Chondrocyte (in vitro differentiated cells): ENCODE measurements around the gene KMO. TPM values are rescaled to one million over a fixed set of nuclear protein-coding genes. Genes with fewer than 3 reads are reported as not detected.
A peak's percentile ranks its signal among the peaks of the same experiment; 100 is the strongest.

Experiments
- DNase-seq: peaks from one replicate; pipeline ENCODE4 v3.0.0; 2021; ENCODE audit warnings: mixed read lengths, low spot score
- H3K27ac Mint-ChIP-seq: one replicate; pipeline ENCODE4 v1.8.0; 2021; ENCODE audit warnings: mild to moderate bottlenecking, moderate library complexity, mixed read lengths; ENCODE audit not compliant: unreplicated experiment
- H3K27me3 Mint-ChIP-seq: 2 replicates; pipeline ENCODE4 v1.8.0; 2021; ENCODE audit warnings: low read depth, mixed read lengths
- H3K36me3 Mint-ChIP-seq: 2 replicates; pipeline ENCODE4 v1.8.0; 2021; ENCODE audit warnings: low read depth, mixed read lengths
- H3K4me1 Mint-ChIP-seq: 2 replicates; pipeline ENCODE4 v1.8.0; 2021; ENCODE audit warnings: low read depth, mild to moderate bottlenecking, mixed read lengths
- H3K4me3 Mint-ChIP-seq: one replicate; pipeline ENCODE4 v1.8.0; 2021; ENCODE audit warnings: mild to moderate bottlenecking, moderate library complexity, mixed read lengths; ENCODE audit not compliant: unreplicated experiment
- H3K9me3 Mint-ChIP-seq: 2 replicates; pipeline ENCODE4 v1.8.0; 2021; ENCODE audit warnings: low read depth, mixed read lengths
- total RNA-seq: library from RNA; stranded (reverse); gene quantifications from 3 replicates; pipeline ENCODE4 v1.2.1, GENCODE V29; 2021
- TF ChIP-seq, protein P1 (sequence below): fragments of 200-600 bp; sonication (generic); IDR thresholded peaks from 2 replicates; pipeline ENCODE4 v1.5.0; 2021; ENCODE audit warnings: antibody characterized with exemption, mild to moderate bottlenecking, moderate library complexity

Gene KMO
- total RNA-seq, 1 donor from 2014 or later: not detected

DNA sequence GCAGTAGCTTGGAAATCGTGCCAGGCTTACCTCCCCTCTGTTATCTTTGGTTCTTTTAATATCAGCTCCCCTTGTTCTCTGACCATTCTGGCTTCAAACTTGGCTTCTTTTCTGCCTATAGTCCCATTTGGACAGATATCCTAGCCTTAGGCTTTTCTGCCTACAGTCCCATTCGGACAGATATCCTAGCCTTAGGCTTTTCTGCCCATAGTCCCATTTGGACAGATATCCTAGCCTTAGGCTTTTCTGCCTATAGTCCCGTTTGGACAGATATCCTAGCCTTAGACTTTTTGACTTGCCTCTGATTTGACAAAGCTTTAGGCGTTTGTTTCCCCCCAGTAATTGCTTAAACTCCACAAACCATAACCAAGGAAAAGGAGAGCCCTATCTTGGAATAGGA is 82.4 kb downstream of the KMO start:
- Mint-ChIP-seq H3K36me3 (peaks cover 1% of the 10 kb centered on the region), H3K27ac (no peak overlapping the region), H3K4me1 (peaks cover 26% of the 10 kb centered on the region), H3K4me3 (no peak overlapping the region), H3K9me3 (no peaks in the 10 kb centered on the region), H3K27me3 (no peaks in the 10 kb centered on the region)
- TF ChIP-seq, protein P1, sequence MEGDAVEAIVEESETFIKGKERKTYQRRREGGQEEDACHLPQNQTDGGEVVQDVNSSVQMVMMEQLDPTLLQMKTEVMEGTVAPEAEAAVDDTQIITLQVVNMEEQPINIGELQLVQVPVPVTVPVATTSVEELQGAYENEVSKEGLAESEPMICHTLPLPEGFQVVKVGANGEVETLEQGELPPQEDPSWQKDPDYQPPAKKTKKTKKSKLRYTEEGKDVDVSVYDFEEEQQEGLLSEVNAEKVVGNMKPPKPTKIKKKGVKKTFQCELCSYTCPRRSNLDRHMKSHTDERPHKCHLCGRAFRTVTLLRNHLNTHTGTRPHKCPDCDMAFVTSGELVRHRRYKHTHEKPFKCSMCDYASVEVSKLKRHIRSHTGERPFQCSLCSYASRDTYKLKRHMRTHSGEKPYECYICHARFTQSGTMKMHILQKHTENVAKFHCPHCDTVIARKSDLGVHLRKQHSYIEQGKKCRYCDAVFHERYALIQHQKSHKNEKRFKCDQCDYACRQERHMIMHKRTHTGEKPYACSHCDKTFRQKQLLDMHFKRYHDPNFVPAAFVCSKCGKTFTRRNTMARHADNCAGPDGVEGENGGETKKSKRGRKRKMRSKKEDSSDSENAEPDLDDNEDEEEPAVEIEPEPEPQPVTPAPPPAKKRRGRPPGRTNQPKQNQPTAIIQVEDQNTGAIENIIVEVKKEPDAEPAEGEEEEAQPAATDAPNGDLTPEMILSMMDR: no peak
- no peak for DNase-seq

DNA sequence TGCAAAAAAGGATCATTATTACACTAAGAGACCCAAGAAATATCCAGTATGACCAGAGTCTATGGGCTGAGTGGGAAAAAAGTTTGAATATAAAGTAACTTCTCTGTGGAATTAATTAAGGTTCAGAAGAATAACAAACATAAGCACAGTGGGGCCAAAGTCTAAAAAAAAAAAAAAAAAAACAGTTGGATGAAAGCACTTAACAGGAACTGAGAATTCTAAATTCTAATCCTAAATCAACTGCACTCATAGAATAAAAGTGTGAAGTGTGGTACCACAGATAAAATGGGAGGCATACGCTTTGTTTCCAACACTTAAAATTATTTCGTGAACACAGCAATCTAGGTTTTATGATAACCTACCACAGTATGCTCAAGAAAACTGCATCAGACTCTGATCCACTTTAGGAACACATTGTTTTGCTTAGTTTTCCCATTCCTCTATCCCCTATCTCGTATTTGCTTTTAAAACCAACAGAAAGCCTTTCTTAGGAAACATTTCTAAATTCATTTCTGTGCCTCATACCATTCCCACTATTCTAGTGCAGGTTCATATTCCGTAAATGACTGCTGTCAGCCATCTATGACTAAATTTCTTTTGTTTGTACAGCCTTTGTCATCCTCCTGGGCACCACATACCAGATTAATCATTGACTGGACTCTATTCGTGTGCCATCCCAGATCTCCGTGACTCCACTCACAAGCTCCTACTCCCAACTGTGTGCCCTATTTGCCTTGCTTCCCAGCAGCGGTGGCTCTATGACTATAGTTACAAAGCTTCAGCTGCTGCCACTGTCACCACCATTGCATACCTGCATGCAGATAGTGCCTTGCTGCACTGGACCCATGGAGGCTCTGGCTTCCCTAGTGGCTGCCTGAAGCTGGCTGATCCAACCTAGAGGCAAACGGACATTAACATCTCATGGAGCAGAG is 83.1 kb downstream of the KMO start:
- TF ChIP-seq, protein P1: no peak
- no peak overlapping the region for H3K4me3 Mint-ChIP-seq
- no peak for DNase-seq
- peaks cover 26% of the 10 kb centered on the region for H3K4me1 Mint-ChIP-seq
- H3K36me3 Mint-ChIP-seq: peaks cover 1% of the 10 kb centered on the region
- peak overlapping the region; percentile 37 for H3K27ac Mint-ChIP-seq
- H3K9me3 Mint-ChIP-seq: no peaks in the 10 kb centered on the region
- no peaks in the 10 kb centered on the region for H3K27me3 Mint-ChIP-seq

DNA sequence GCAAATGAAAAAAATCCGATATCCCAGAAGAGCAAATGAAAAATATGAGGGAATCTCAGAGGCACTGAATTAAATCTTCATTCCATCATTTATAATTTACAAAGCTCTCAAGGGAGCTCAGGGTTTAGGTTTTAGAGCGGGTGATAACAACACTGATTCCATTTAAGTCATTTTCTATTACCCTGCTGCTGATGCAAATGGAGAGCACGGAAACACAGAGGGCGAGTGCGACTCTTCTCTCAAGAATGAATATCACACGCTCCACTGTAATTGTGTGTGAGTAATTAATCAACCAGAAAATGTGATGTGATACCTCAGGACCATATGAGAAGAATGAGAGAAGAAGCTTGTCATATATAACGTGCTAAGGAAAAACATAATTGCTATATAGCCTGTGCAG is 85.2 kb downstream of the KMO start:
- Mint-ChIP-seq H3K36me3 (peaks cover 6% of the 10 kb centered on the region), H3K27me3 (no peaks in the 10 kb centered on the region), H3K9me3 (no peaks in the 10 kb centered on the region), H3K4me1 (peaks cover 24% of the 10 kb centered on the region), H3K27ac (no peak overlapping the region), H3K4me3 (no peak overlapping the region)
- TF ChIP-seq, protein P1: no peak
- DNase-seq: no peak

DNA sequence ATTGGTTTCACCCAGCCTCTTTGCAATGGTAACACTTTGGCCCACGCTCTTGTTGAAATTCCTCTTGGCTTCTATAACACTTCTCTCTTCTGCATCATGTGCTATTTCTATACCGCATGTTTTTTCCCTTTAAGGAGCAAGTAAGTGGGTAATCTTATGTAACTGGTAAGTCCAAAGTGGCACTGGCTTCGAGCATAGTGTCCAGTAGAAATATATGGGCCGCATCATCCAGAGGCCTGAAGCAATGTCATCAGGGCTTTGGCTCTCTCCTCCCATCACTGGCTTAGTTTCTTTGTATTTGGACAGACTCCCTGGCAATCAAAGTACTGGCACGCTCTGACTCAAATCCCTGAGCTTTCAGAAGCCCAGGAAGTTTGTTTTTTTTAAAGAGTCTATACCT is 90.5 kb downstream of the KMO start:
- H3K4me1 Mint-ChIP-seq: peaks cover 3% of the 10 kb centered on the region
- no peak overlapping the region for H3K4me3 Mint-ChIP-seq
- DNase-seq: no peak
- no peak overlapping the region for H3K27ac Mint-ChIP-seq
- TF ChIP-seq, protein P1: no peak
- no peaks in the 10 kb centered on the region for H3K27me3 Mint-ChIP-seq
- H3K9me3 Mint-ChIP-seq: no peaks in the 10 kb centered on the region
- peaks cover 5% of the 10 kb centered on the region for H3K36me3 Mint-ChIP-seq

DNA sequence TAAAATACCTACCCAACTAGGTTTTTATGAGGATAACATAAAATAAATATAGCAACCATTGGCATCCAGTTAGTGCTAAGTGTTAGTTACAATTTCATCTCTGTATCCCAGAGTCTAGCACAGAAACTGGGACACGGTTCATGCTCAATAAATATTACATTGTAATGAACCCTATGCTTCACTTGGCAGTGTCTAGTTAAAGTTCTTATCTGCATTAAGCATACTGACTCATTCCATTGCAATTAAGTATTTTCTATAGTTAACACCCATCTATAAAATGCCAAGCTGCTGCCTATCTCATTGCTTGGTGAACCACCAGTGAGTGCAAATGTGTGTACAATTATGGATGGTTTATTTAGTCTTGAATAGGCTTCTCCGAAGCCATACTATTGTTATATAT is 92.8 kb downstream of the KMO start:
- Mint-ChIP-seq H3K27ac (no peak overlapping the region), H3K9me3 (no peaks in the 10 kb centered on the region), H3K27me3 (no peaks in the 10 kb centered on the region), H3K36me3 (peaks cover 7% of the 10 kb centered on the region), H3K4me3 (no peak overlapping the region), H3K4me1 (peaks cover 11% of the 10 kb centered on the region)
- TF ChIP-seq, protein P1: no peak
- DNase-seq: no peak
